Thyroid gland (tissue), 4 donors: ENCODE measurements around the gene GNS. TPM values are rescaled to one million over a fixed set of nuclear protein-coding genes. Genes with fewer than 3 reads are reported as not detected.

Source experiments
- DNase-seq, 2 donors: peaks; one replicate each; pipeline ENCODE4 v3.0.0-alpha.2; 2019
- H3K27ac ChIP-seq, 3 donors: fragments of 200-600 bp; sonication (generic); 1 replicate in 2 of 3; 2 replicates in 1 of 3; pipeline ENCODE4 v1.5.1; 2016 to 2019; ENCODE audit warnings: mild to moderate bottlenecking in 1 of 3, moderate library complexity in 1 of 3
- H3K27me3 ChIP-seq: fragments of 200-600 bp; sonication (generic); one replicate; pipeline ENCODE4 v1.5.1; 2019
- H3K36me3 ChIP-seq, 2 donors: fragments of 200-600 bp; sonication (generic); one replicate each; pipeline ENCODE4 v1.5.1; 2016 to 2019
- H3K4me1 ChIP-seq, 2 donors: fragments of 200-600 bp; sonication (generic); one replicate each; pipeline ENCODE4 v1.5.1; 2017 to 2019
- H3K4me3 ChIP-seq, 3 donors: fragments of 200-600 bp; sonication (generic); replicated peaks in 1 of 3; 1 replicate in 2 of 3; 2 replicates in 1 of 3; pipeline ENCODE4 v1.5.1; 2016; ENCODE audit warnings: mild to moderate bottlenecking in 1 of 3
- H3K9me3 ChIP-seq: fragments of 200-600 bp; sonication (generic); one replicate; pipeline ENCODE4 v1.5.1; 2017
- CTCF ChIP-seq, 6 experiments: fragments of 200-600 bp in 3 of 6; fragments of 450-650 bp in 3 of 6; sonication (generic) in 3 of 6; IDR thresholded peaks; one replicate each; pipeline ENCODE4 v1.5.1; 2016 to 2019; ENCODE audit warnings: antibody characterized with exemption in 6 of 6, mild to moderate bottlenecking in 2 of 6, inconsistent platforms in 1 of 6, moderate library complexity in 1 of 6
- POLR2A ChIP-seq, 2 donors: fragments of 450-650 bp; IDR thresholded peaks; one replicate each; pipeline ENCODE4 v1.6.1; 2017; ENCODE audit warnings: antibody characterized with exemption in 2 of 2, mild to moderate bottlenecking in 2 of 2, moderate library complexity in 1 of 2
- WGBS, 2 donors: methylation state at CpG; one replicate each; pipeline ENCODE4 v1.1.5; 2017; 5-methylcytosine and 5-hydroxymethylcytosine counted together
- intact Hi-C: fragments of 100-400 bp; cut with DNase I; formaldehyde crosslinking; loops from one replicate; pipeline ENCODE4 v1.15.1; 2023
- total RNA-seq, 4 donors: library from RNA; depleted of rRNA; stranded (reverse); fragments of >200 nt; gene quantifications; one replicate each; pipeline ENCODE4 v1.2.3, GENCODE V29; 2016

GNS gene
- total RNA-seq, 4 donors from 2014 or later = 130 to 174 (median 160) TPM

- H3K27me3 ChIP-seq = no peaks in the 10 kb centered on the region
- no peaks in the 10 kb centered on the region for H3K9me3 ChIP-seq
- H3K27ac ChIP-seq = no peak overlapping the region
- intact Hi-C loops = no loop called here
- TF ChIP-seq CTCF (IDR thresholded peaks at IDR 0.05) = no peak
- TF ChIP-seq POLR2A (IDR thresholded peaks at IDR 0.05) = no peak
- DNase-seq = no peak
- peaks cover 0 to 5% of the 10 kb centered on the region in 2 donors for H3K4me1 ChIP-seq
- H3K4me3 ChIP-seq = no peak overlapping the region
- H3K36me3 ChIP-seq = peaks cover 8 to 9% of the 10 kb centered on the region in 2 donors
Measured at GRCh38 chr12:64752032-64752431, 7.2 kb downstream of the GNS start.

DNA sequence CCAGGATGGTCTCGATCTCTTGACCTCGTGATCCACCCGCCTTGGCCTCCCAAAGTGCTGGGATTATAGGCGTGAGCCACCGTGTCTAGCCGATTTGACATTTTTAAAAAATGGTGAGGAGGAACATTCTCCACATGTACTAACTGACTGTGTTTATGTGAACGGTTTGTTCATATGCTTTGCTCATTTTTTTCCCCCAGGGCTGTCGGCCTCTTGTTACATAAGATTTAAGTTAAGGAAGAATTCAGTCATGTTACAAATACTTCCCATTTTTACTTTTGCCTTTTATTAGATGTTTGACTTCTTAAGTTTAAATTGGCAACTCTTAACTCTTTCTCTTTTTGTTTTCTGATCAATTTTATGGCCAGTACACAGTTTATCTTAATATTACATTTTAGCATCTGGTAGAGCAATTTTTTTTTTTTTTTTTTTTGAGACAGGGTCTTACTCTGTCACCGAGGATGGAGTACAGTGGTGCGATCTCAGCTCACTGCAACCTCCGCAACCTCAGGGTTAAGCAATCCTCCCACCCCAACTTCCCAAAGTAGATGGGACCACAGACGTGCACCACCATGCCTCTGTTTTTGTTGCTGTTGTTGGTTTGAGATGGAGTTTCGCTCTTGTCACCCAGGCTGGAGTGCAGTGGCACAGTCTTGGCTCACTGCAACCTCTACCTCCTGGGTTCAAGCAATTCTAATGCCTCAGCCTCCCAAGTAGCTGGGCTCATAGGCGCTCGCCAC is 9.6 kb downstream of the GNS start:
- H3K9me3 ChIP-seq = no peaks in the 10 kb centered on the region
- TF ChIP-seq POLR2A (IDR thresholded peaks at IDR 0.05) (no peak), CTCF (IDR thresholded peaks at IDR 0.05) (no peak)
- H3K4me1 ChIP-seq = peaks cover 3 to 4% of the 10 kb centered on the region in 2 donors
- intact Hi-C loops = no loop called here
- no peak for DNase-seq
- no peaks in the 10 kb centered on the region for H3K27me3 ChIP-seq
- H3K4me3 ChIP-seq = no peak overlapping the region
- H3K36me3 ChIP-seq = peaks cover 8 to 9% of the 10 kb centered on the region in 2 donors
- 92 to 93% methylated on average over 15 of the region's 15 CpGs for whole genome bisulfite sequencing, 2 donors
- no peak overlapping the region for H3K27ac ChIP-seq

DNA sequence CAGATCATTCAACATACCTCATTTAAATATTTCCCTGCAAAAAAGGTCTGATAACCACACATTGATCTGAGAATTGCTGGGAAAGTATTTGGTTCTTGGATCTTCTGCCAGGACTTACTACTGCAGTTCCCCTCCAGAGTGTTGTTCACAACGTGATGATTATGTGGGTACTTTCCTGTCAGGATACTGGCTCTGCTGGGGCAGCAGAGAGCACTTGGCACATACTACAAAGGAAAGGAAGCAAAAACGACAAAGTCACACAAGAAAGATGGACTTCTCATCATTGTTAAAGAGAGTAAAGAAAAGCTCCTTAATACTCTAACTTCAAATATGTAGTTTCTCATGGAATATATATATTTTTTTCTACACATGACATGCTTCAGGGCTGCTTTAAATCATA is 11.5 kb downstream of the GNS start:
- Histone ChIP-seq H3K27ac (no peak overlapping the region), H3K36me3 (peaks cover 15 to 19% of the 10 kb centered on the region in 2 donors), H3K27me3 (no peaks in the 10 kb centered on the region), H3K4me3 (no peak overlapping the region), H3K9me3 (no peaks in the 10 kb centered on the region), H3K4me1 (peaks cover 7% of the 10 kb centered on the region in 2 donors)
- no peak for TF ChIP-seq POLR2A (IDR thresholded peaks at IDR 0.05)
- 21% methylated on average over 2 of the region's 2 CpGs for WGBS, 2 donors
- no peak for DNase-seq
- intact Hi-C loops = no loop called here

DNA sequence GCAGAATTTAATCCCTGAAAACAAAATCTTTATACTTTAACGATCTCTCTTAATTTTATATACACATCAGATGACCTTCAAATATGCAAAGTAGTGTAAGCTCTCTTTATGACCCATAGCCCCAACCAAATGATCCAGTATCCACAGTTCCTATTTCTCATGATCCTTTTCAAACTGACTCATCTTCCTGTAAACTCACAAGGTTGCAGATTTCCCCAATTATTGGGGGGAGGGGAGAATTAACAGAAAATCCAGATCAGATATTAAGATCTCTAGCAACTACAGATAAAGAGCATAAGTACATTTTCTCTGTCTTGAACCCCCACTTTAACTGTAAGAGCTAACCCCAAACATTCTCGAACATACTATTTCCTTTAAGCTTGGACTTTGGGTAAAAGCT is 12.5 kb downstream of the GNS start:
- no peak overlapping the region for H3K27ac ChIP-seq
- H3K4me1 ChIP-seq = peaks cover 7% of the 10 kb centered on the region in 2 donors
- no peak for DNase-seq
- peaks cover 23 to 27% of the 10 kb centered on the region in 2 donors for H3K36me3 ChIP-seq
- TF ChIP-seq POLR2A (IDR thresholded peaks at IDR 0.05) = no peak
- no peak for TF ChIP-seq CTCF (IDR thresholded peaks at IDR 0.05)
- intact Hi-C loops = no loop called here
- no peaks in the 10 kb centered on the region for H3K27me3 ChIP-seq
- no peak overlapping the region for H3K4me3 ChIP-seq
- H3K9me3 ChIP-seq = no peaks in the 10 kb centered on the region
- 90 to 95% methylated on average over 2 of the region's 2 CpGs for WGBS, 2 donors

GRCh38 chr12:64745980-64746379 is 13.2 kb downstream of the GNS start:
- DNase-seq = no peak
- intact Hi-C loops = no loop called here
- Histone ChIP-seq H3K9me3 (no peaks in the 10 kb centered on the region), H3K36me3 (peaks cover 23 to 27% of the 10 kb centered on the region in 2 donors), H3K27me3 (no peaks in the 10 kb centered on the region), H3K27ac (no peak overlapping the region), H3K4me1 (peaks cover 7% of the 10 kb centered on the region in 2 donors), H3K4me3 (no peak overlapping the region)
- no peak for TF ChIP-seq POLR2A (IDR thresholded peaks at IDR 0.05)
- TF ChIP-seq CTCF (IDR thresholded peaks at IDR 0.05) = no peak
- WGBS, 2 donors = 96 to 99% methylated on average over 2 of the region's 2 CpGs
